GM21786 (cell line): ENCODE data around the gene CPED1.

ENCODE experiments used
- ATAC-seq: cut with Tn5 transposase; IDR thresholded peaks from one replicate; pipeline ENCODE4 v1.9.1; 2021; ENCODE audit not compliant: unreplicated experiment

CPED1 gene

GRCh38 chr7:121132940-121133339, 144.4 kb downstream of the CPED1 start:
- no peak for ATAC-seq

- ATAC-seq: no peak
Observed at GRCh38 chr7:121133444-121133843, 144.9 kb downstream of the CPED1 start.

- no peak for ATAC-seq
Observed at GRCh38 chr7:121137580-121137979, 149.1 kb downstream of the CPED1 start.

- ATAC-seq: peak; percentile 100
Observed at GRCh38 chr7:121138262-121138933, 149.9 kb downstream of the CPED1 start.

DNA sequence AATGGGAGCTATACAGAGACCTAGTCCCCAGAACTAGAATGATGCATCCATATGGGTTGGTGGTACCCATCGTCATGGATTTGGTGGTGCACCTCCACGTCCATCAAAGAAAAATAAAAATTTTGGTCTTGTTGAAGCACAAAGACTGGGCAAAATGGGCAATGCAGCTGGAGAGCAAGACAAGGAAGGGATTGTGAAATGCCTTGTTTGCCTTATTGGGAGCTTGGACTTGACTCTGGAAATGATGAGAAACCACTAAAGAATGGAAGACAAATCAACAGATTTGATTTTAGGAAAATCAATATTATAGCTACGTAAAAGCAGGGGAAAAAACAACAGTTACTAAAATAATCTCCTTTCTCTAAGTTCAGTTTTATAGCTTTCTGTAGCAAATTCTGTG, 150.9 kb downstream of the CPED1 start:
- no peak for ATAC-seq

GRCh38 chr7:121140790-121141189, 152.3 kb downstream of the CPED1 start:
- no peak for ATAC-seq

- no peak for ATAC-seq
Observed at GRCh38 chr7:121151774-121152221, 163.3 kb downstream of the CPED1 start.

DNA sequence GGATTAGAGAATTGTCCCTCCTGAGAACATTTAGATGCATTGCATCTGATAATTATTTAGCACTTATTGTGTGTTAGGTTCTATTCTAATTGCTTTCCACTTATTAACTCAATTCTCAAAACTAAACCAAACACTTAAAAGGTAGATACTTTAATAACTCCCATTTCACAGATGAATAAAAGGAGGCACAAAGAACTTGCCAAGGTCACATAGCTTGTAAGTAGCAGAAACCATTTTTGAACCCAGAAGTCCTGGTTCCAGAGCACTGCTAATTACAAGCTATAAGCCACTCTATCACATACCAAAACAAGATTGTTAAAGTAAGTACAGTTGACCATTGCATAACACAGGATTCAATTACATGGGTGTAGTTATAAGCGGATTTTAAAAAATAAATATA, 164.9 kb downstream of the CPED1 start:
- ATAC-seq: no peak

- ATAC-seq: no peak
Observed at GRCh38 chr7:121153995-121154394, 165.5 kb downstream of the CPED1 start.

DNA sequence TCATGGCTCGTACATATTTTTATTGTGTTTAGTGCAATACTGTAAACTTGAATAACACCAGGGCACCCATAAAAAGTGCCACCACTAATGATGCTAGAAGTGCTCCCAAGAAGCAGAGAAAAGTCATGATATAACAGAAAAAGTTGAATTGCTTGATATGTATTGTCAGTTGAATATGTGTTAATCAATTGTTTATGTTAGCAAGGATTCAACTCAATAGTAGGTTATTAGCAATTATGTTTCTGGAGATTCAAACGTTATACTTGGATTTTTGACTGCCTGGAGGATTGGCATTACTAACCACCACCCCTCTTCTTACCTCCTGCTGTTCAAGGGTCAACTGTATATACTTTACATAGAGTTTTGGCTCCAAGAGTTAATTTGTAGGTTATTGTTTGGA, 168.3 kb downstream of the CPED1 start:
- ATAC-seq: no peak

- ATAC-seq: no peak
Observed at GRCh38 chr7:121157341-121157751, 168.8 kb downstream of the CPED1 start.

DNA sequence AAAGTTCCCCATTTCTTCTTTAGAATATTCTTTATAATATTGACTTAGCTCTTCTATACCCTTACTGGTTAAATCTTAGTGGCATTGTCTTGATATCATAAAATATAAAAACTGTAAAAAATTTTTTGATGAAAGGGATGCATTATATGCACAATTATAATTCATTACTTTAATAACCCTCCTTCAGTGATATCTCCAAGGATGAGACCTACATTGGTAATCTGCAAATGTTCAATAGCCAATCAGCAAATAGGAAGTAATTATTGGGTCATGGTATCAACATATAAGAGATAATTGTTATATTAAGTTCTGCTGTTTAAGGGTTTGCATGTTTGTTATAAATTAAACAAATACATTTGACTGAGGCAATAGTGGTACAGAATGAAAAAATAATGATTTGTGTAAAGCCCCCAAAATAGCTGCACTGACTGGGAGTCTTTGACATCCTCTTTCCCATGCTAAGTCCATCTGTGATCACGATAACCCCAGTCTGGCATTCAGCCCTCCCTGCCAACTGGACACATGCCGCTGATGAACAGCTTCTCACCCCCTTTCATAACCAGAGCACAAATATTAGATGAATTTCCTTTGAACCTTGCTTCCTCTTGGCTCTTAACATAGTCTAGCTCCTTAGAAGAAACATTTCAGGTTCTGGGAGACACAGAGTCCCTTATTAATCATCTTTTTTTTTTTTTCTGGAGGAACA, 169.5 kb downstream of the CPED1 start:
- ATAC-seq: no peak

DNA sequence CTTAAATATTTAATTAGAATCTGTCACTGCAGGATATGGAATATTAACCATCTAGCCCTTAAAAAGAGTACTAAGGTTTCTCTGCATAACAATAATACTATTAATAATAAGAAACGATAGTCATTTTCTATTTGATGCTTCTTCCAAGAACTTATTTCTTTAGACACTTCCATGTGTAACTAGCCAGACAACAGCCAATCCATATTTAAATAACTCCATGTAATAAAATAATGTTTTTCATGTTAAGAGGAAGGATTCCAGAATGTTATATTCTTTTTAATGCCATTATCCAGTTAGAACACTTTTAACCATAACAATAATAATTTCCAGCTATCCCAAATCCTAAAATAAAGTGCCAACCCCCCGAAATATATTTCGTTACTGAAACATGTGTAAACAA, 170.2 kb downstream of the CPED1 start:
- no peak for ATAC-seq

DNA sequence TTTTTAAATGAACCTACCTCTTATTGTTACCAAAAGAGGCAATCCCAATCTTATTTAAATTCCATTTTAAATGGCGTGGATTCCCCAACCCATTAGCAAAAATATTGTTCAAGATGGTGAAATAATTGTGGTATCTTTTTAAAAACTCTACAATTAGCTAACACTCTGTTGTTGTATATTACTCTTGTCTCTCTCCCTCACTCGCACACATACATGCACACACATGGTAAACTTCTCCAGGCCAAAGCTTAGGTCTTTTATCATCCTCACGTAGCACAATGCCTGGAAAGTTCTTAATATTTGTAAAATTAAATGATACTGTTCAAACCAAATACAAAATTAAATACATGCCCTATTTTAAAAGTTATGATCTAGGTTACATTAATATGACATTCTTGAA, 171.0 kb downstream of the CPED1 start:
- ATAC-seq: no peak

GRCh38 chr7:121160150-121161008, 171.9 kb downstream of the CPED1 start:
- no peak for ATAC-seq

DNA sequence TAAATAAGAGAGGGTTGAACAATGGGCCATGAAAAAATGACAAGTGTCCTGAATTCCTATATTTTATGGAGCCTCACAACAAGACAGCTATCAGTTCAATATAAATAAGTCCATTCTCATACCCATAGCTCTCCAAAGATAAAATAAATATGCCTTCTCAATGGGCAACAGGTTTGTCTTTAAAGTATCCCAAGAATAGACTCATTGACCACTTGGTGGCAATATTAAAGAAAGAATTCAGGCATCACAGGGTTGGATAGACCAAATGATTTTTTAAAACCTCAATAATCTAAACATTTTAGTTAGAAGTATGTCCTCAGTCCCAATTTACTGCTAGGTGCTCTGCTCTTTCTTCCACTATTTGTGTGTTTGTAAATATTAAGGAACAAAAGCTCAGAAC, 175.2 kb downstream of the CPED1 start:
- ATAC-seq: no peak

DNA sequence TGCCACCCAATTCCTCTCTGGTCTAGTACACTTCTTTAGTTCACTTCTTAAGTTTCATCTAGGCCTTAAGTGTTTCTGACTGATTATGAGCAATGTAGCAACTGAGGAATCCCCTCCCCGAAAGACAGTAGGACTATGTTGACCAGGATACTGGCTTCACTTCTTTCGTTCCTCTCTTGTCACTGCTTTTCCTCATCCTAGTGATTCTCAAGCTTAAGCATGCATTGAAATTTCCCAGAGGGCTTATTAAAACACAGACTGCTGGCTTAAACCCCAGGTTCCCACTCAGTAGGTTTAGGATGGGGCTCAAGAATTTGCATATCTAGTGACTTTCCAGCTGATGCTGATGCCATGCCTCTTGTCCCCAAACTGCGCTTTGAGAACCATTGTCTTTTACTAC, 175.7 kb downstream of the CPED1 start:
- ATAC-seq: no peak

- no peak for ATAC-seq
Observed at GRCh38 chr7:121166916-121167315, 178.4 kb downstream of the CPED1 start.

DNA sequence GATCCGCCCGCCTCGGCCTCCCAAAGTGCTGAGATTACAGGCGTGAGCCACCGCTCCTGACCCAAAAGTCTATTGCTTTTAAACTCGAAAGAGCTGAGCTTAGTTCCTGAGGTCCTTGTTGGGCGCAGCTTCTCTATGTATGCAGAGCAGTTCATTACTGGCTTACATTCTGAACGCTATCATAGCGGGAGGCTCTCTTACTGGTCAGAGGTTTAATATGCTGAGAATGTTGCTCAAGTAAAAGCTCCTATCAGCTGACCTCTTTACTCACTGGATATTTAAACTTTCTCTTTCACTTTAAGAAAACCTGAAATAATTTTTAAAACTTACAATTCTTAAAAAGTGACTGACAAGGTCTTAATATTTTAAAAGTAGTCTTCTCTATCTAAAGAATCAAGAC, 179.5 kb downstream of the CPED1 start:
- no peak for ATAC-seq

- no peak for ATAC-seq
Observed at GRCh38 chr7:121169469-121169868, 181.0 kb downstream of the CPED1 start.

GRCh38 chr7:121172484-121172883, 184.0 kb downstream of the CPED1 start:
- ATAC-seq: no peak

- ATAC-seq: no peak
Observed at GRCh38 chr7:121175826-121176225, 187.3 kb downstream of the CPED1 start.
